ENCODE data around the gene TMC2.

The TMC2 gene

GRCh38 chr20:2527762-2528161, 8.6 kb upstream of the TMC2 start:
- no peak for DNase-seq

- DNase-seq: no peak
These were observed 7.6 kb upstream of the TMC2 start for GRCh38 chr20:2528671-2529271.

DNA sequence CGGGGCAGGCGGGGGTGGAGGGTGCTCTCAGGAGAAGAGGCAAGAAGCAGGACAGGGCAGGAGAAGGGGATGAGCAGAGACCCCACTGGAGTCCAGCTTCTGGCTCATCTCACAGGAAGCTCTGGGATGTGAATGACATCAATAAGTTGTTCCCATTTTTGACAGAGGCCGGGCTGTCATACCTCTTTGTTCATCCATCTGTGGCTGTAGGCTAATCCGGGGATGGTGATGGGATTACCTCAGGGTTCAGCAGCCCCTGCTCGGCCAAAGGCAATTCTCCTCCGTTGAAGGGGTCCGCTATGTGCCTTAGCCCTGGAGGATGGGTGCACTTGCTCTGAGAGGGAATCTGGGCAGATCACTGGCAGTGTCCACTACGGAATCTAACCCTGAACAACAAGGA, 3.3 kb upstream of the TMC2 start:
- no peak for DNase-seq

- no peak for DNase-seq
These were observed 438 bp upstream of the TMC2 start for GRCh38 chr20:2535711-2536559.

- DNase-seq: no peak
These were observed 728 bp downstream of the TMC2 start for GRCh38 chr20:2537101-2537500.

- no peak for DNase-seq
These were observed 2.0 kb downstream of the TMC2 start for GRCh38 chr20:2538356-2538755.

DNA sequence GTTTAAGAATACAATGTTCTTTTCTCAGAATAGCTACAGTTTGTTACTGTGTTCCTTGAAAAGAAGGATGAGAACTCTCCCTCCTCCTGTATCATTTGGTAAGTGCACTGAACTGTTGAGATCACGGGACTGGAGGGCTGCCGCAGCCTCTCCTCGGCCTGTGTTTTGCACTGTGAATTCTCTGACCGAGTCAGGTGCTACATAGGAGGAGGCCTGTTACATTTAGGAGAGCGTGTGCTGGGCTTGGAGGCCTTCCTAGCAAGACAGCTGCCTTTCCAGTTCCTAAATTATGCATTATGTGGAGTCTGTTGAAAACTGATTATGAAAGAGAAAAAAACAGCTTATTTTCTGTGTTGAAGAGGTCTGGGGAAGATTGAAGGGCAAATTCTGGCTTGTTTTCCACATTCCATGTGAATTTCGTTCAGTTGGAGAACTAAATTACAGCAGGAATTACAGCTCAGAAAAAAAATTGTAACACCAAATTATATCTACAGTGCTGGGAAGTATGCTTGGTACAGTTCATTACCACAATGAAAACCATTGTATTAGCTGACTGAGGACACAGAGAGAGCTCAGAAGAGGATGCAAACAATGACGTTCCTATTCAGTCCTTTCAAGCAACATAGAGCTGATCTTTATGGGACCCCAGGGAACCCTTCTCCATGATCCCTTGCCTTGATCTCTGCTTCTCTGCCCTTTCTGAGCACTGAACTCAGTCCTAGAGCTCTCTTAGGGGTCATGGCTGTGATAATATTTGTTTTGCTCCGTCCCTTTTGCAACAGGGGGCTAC, 2.8 kb downstream of the TMC2 start:
- DNase-seq: no peak

DNA sequence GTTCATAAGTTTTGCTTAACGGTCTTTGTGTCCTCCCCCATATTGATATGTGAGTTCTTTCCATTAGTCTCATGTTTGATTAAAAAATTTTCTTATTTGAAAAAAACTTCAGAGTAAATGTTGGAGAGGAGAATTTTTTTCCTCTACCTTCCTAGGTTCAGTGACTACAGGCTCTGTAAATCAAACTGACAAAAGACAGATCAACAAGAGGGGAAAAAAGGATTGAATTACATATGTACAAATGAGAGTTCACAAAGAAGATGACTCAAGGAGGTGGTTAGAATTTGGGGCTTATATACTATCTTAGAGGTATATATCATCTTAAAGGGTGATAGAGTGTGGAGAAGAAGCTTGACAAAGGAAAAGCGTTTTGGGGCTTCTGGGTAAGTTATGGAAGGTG, 5.6 kb downstream of the TMC2 start:
- DNase-seq: no peak

DNA sequence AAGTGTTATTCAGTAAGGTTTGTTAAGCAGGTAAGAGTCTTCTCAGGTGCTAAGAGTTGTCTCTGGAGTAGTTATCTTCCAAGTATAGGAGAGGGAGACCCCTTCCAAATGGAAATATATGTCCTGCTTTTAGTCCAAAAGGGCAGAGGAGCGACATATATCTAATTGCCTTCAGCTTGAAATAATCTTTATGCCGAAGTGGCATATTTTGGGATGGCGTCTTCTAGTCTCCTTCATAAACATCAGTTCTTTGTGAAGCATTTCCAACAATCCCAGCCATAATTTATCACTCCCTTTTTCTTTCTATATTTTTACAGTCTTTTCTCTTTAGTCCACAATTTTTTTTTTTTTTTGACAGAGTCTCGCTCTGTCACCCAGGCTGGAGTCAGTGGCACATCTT, 6.0 kb downstream of the TMC2 start:
- DNase-seq: no peak

- no peak for DNase-seq
These were observed 7.8 kb downstream of the TMC2 start for GRCh38 chr20:2544211-2544610.

DNA sequence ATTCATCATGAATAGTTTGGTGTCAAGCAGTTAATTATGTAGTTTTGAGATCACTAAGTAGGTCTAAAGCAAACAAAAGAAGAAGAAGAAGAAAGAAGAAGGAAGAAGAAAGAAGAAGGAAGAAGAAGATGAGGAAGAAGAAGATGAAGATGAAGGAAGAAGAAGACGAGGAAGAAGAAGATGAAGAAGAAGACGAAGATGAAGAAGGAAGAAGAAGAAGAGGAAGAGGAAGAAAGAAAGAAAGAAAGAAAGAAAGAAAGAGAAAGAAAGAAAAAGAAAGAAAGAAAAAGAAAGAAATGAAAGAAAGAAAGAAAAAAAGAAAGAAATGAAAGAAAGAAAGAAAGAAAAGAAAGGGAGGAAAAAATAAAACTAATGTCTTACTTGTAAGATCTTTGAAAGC, 9.2 kb downstream of the TMC2 start:
- no peak for DNase-seq

GRCh38 chr20:2557873-2558580, 21.7 kb downstream of the TMC2 start:
- no peak for DNase-seq

DNA sequence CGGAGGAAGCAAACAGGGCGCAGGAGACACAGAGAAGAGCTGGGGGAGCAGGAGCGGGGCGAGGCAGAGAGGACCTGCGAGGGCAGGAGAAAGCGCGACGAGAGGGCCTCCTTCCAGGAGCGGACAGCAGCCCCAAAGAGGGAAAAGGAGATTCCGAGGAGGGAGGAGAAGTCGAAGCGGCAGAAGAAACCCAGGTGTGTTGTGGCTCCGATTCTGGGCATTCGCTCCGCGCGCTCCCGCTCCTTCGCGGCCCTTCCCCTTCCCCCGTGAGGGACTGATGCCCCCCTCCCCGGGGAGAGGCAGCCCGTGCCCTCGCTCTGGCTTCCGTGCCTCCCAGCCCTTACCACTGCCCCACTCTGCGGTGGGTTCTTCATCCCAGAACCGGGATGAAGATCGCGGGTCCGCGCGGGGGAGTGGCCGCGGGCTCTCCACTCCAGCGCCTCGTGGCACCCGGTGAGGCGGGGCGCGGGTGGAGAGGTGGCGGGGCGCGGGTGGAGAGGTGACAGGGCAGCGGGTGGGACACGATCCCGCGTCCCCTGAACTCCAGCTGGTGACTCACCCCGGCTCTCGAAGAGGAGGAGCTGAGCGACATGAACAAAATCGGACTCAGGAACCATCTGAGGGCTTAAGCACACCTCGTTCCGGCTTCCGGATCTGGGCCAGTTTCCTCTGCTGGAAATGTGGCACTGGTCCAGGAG, 22.4 kb downstream of the TMC2 start:
- no peak for DNase-seq

DNA sequence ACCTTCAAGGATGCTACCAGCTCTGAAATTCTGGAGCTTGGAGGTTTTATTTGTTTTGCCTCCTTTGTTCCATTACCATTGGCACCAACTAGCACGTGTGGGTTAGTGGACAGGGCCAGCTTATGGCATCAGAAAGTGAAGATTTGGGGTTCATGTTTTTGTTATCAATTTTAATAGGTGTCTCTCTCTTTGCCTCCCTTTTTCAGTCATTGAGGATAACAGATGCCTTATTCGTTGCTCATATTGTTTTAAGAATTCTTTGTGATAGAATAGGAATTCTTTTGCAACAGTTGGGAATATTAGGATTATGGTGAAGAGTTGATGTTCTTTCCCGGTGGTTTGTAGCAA, 22.9 kb downstream of the TMC2 start:
- no peak for DNase-seq

- DNase-seq: no peak
These were observed 23.3 kb downstream of the TMC2 start for GRCh38 chr20:2559651-2560050.

GRCh38 chr20:2563116-2563515, 26.7 kb downstream of the TMC2 start:
- no peak for DNase-seq

- peak; percentile 50 for DNase-seq
These were observed 28.0 kb downstream of the TMC2 start for GRCh38 chr20:2564406-2564805.

DNA sequence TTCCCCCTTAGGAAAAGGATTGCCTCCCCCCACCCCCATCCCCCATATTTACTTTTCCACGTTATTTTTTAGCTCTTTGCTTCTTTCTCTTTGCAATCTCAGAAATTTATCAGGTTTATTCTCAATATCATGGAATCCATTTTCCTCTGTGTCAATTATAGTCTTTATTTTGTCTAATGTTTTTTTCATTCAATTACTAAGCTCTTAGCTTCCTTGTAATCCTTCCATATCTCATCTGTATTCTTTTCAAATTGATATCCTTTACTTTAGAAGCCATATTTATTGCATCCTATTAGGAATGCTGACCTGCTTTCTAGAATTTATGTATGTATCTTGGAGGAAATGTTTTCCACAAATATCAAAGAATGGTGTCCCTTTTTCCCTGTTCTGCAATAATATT, 39.3 kb downstream of the TMC2 start:
- DNase-seq: no peak

- peak; percentile 77 for DNase-seq
These were observed 39.9 kb downstream of the TMC2 start for GRCh38 chr20:2576317-2576727.

- no peak for DNase-seq
These were observed 42.3 kb downstream of the TMC2 start for GRCh38 chr20:2578475-2579192.

DNA sequence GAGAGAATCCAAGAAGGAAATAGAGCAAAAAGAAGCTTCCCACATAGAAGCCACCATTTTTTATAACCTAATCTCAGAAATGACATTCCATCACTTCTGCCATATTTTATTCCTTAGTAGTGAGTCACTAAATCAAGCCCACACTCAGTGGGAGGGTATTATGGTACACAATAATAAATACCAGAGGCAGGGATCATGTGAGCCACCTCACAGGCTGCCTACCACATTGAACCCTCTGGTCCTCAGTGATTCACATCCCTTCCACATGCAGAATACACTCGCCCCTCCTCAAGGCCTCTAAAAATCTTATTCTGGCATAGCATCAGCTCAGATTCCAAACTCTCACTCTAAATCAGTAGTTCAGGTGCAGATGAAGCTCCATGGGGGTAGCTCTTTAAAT, 49.4 kb downstream of the TMC2 start:
- no peak for DNase-seq

- no peak for DNase-seq
These were observed 57.4 kb downstream of the TMC2 start for GRCh38 chr20:2593756-2594155.
